GM19193 (cell line): ENCODE results near the gene CRY1.

ENCODE experiments used
- POLR2A ChIP-seq: IDR thresholded peaks from 4 replicates; pipeline ENCODE4 v1.6.1; 2011; ENCODE audit not compliant: insufficient read depth, insufficient read length; ENCODE audit errors: extremely low read depth

The CRY1 gene

GRCh38 chr12:107119091-107119490 lies 25.7 kb upstream of the CRY1 start:
- TF ChIP-seq POLR2A, result no peak

- TF ChIP-seq POLR2A, result no peak
Measured at GRCh38 chr12:107118624-107119023, 25.3 kb upstream of the CRY1 start.

- TF ChIP-seq POLR2A, result no peak
Measured at GRCh38 chr12:107115119-107115518, 21.8 kb upstream of the CRY1 start.

- TF ChIP-seq POLR2A, result no peak
Measured at GRCh38 chr12:107111314-107111713, 18.0 kb upstream of the CRY1 start.

GRCh38 chr12:107109726-107110719 lies 16.7 kb upstream of the CRY1 start:
- no peak for TF ChIP-seq POLR2A

- TF ChIP-seq POLR2A, result no peak
Measured at GRCh38 chr12:107108995-107109508, 15.7 kb upstream of the CRY1 start.

- no peak for TF ChIP-seq POLR2A
Measured at GRCh38 chr12:107107381-107107780, 14.0 kb upstream of the CRY1 start.

- TF ChIP-seq POLR2A, result no peak
Measured at GRCh38 chr12:107106241-107107025, 13.1 kb upstream of the CRY1 start.

- TF ChIP-seq POLR2A, result no peak
Measured at GRCh38 chr12:107105410-107105703, 12.0 kb upstream of the CRY1 start.

GRCh38 chr12:107103516-107103915 lies 10.2 kb upstream of the CRY1 start:
- no peak for TF ChIP-seq POLR2A

- no peak for TF ChIP-seq POLR2A
Measured at GRCh38 chr12:107103097-107103496, 9.7 kb upstream of the CRY1 start.

GRCh38 chr12:107102294-107102693 lies 8.9 kb upstream of the CRY1 start:
- no peak for TF ChIP-seq POLR2A

GRCh38 chr12:107101651-107102050 lies 8.3 kb upstream of the CRY1 start:
- no peak for TF ChIP-seq POLR2A

- TF ChIP-seq POLR2A, result no peak
Measured at GRCh38 chr12:107099917-107100316, 6.6 kb upstream of the CRY1 start.

- no peak for TF ChIP-seq POLR2A
Measured at GRCh38 chr12:107096571-107096970, 3.2 kb upstream of the CRY1 start.

- no peak for TF ChIP-seq POLR2A
Measured at GRCh38 chr12:107094183-107094448, 767 bp upstream of the CRY1 start.

GRCh38 chr12:107092669-107093416 lies 506 bp downstream of the CRY1 start:
- TF ChIP-seq POLR2A, result no peak
